HCEC 1CT (cell line): Measurements from ENCODE around the gene CDX1.

Experiments
- DNase-seq: peaks from one replicate; pipeline ENCODE4 v3.0.0-alpha.2; 2017

The CDX1 gene

DNA sequence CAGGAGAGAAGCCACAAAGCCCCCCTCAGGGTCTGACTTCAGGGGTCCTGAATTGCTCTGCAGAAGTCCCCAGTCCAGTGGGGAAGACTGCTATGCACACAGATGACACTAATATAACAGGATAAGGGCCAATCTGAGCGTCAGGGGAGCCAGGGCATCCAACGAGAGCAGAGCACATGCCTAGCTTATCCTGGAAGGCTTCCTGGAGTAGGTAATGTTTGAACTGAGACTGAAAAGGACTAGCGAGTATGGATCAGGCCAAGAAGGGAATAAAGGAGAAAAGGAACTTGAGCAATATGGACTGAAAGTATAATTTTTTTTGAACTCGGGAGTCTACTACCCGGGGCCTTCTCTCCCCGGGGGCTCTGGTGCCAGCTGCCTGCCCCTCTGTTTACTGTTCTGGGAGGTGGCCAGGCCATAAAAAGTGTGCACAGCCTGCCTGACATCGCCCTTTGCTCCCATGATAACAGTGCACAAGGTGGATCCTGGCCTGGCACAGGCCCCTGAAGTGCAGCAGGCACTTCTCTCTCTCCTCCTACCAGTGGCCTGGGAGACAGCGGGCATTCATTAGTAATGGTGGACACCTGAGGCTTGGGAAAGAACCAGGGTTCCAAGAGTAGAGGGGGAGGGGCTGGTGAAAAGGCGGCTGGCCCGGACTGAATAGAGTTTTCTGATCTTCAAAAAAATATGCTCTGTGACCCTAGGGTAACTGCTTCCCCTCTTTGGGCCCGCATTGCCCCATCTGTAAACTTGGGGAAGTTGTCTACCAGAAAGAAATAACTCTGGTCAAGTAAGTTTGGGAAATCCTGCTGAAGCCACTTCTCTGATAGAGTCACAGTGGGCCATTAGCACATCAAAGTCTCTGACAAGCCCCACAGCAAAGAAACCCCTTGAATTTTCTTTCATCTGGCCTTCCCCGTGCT is 18.7 kb downstream of the CDX1 start:
- no peak for DNase-seq

DNA sequence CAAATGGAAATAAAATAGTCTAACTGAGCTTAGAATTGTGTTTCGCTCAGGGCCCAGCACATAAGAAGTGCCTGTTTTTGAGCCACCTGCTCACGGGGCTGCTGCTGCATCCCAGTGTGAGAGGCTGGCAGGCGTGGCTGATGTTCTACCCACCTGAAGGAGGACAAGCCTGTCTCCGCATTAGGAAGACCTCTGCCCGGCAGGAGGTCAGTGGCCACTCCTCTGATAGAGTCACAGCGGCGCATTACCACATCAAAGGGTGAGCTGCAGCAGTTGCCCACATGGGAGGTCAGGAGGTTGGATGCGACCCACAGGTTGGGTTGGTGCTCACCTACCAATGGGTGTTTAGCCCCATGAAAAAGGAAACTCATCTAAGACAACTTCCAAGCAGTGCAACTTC is 19.6 kb downstream of the CDX1 start:
- DNase-seq = no peak

DNA sequence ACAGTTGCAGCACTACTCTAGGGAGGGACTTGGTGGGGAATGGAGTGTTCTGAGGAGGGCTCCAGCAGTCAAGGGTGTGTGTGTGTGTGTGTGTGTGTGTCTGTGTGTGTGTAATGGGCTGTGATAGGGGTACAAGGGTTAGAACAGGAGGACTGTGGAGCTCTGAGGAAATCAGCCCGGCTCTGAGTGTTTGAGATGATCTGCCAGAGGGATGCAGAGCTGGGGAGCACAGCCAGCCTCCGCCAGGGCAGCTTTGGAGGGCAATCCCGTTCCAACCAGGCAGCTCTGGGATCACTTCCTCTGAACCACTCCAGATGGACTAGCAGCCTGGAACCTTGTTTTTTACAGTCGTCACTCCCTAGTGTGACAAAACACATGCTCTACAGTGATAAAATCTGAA is 20.3 kb downstream of the CDX1 start:
- DNase-seq = no peak

DNA sequence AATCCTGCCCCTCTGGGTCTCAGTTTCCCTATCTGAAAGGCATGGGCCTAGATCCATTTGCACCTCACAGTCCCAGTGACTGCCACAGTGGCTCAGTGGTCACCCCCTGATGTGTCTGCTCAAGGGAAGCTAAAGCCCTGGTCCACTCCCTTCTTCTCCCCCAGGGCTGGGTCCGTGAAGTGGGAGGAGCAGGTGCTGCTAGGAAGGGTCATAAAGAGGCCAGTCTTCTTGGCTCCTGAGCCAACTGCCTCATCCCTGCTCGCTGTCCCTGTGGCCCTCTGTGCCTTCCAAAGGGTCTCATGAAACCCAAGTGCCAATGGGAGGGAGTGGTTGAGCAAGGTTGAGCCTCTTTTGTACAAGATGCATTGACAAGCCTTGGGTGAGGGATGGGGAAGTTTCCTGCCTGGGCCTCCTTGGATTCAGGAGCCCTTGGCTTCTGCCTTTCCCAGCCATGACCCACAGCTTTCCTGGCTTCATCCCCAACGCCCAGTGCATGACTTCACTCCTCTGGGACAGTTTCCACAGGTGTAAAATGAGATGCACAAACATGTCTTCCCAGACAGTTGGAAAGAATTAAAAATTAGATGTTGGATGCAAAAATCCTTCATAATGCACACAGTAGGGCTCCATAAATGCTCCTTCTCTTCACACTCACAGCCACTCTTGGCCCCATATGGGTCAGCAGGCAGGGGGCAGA is 21.7 kb downstream of the CDX1 start:
- no peak for DNase-seq

DNA sequence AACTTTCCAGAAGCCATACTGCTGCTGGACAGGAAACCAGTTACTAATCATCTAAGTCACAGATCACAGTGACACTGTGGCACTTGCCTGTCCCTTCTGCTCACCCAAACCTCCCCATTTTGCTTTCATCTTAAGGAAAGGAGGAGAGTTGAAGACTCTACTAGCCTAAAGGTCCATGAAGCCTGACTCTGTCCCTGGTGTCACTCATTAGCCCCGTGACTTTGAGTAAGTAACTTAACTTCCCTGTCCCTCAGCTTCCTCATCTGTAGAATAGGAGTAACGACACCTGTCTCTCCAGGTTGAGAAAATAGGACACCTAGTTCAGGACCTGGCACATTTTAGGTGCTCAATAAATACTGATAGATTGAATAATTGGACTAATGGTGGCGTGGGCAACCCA is 22.7 kb downstream of the CDX1 start:
- DNase-seq = no peak

DNA sequence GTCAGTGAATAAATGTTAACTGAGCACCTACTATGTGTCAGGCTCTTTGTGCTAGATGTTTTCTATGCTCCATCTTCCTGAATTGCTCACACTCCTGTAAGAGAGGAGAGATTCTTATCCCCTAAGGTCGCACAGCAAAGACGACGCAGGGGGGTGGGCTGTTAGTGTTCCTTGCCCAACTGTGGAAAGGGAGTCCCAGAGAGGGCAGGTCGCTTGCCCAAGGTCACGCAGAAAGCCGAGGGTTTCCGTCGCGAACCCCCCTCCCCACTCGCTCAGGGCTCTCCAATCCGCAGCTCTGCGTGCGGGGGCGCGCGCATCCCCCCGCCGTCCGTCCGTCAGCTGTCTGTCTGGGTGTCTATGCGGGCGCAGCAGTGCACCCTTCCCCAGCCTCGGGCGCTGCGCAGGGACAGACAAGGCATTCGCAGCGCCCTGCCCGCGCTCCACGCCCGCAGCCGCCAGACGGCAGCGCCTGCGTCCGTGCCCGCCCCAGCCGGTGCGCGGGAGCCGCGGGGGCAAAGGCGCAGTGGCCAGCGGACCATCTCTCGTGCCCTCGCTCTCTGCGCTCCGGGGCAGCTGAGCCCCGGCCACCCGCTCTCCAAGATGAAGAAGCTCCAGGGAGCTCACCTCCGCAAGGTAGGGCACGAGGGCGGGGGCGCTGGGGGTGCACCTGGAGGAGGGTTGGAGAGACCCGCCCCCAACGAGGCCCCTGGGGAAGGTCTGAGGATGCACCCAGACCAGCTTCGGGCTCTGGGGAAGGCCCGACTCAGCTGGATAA is 23.3 kb downstream of the CDX1 start, which contains the start of gene SLC6A7:
TSS of gene SLC6A7 (plus strand) at position 335 of the 775 bp plus-strand sequence. CDS start at position 601, 266 bp downstream.
- no peak for DNase-seq

DNA sequence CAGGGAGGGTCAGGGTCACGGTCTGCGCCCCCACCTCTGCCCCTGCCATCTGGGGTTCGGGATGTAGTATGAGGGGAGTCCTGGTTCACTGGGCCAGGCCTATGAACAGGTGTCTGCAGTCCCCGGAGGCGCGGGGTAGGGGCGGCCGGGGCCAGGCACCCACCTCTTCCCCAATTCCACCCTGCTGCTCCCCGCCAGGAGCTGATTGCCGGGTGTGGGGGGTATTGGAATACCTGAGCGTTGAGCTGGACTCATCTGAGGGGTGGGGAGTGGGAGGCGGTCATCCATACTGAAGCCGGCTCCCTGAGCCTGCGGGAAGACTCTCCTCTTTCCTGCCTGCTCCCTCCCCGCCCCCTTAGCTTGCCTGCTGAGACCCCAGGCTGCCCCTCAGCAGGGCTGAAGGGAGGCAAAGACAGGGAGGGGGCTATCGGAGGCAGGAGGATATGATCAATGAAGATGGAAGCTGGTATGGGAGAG is 24.0 kb downstream of the CDX1 start:
- DNase-seq = no peak

DNA sequence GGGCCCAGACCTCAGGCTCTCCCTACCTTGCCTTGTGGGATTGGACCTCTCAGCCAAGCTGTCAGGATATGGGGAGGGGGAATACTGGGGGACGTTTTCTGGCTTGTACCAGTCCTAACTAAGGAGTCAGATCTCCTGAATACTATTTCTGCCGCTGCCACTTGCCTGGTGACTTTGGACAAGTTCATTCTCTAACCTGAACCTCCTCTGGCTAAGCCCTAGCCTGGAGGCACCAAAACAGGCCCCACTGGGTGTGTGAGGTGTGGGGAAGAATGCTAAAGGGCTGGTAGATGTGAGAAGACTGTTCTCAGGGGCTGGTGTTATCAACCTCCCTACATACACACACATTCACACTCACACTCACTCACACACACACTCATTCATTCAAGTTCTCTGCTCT is 24.4 kb downstream of the CDX1 start:
- DNase-seq = no peak

DNA sequence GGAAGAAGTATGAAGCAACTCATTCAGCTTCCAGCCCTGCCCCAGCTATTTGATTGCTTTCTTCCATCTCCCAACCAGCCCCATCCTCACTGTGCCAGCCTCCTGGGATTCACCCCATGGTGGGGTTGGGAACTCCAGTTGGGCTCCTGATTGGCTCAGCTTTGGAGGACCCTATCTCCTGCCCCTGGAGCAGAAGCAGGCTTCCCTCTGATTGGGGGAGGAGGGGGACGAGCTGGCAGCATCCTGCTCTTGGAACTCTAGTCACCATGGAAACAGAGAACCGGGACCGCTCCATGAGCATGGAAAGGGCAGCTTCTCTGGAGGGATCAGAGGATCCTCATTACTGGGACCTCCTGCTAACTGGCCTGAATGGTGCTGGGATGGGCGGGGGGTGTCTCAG is 25.9 kb downstream of the CDX1 start:
- DNase-seq = no peak

DNA sequence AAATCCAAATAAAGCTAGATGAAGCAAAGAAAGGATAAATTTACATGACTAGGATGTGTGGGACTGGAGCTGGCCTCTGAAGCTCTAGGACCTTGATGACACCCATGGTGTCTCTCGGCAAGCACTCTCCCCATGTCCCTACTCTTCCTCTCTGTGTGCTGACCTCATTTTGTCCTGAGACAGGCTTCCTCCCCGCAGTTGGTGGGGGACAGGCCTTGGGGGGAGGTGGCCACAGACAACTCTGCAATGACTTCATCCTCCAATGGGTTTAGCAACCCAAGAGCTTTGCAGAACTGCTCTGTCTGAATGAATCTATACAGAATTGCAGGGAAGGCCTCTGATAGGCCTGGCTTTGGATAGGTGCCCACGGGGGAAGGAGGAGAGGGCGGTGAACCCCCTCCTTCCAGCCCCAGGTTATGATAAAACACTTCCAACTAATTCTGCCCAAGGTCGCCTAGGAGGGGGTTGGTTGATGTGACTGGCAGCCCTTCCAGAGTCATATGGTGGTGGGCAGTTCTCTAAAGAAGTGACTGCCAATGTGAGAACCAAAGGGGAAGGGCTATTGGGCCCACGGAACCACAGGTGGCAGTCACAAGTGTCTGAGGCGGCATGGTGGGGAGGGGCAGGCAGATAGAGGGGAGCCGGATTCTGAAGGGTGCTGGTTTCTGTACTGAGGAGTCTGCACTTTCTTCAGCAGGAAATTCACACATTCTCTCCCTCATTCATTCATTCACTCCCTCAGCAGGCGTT is 29.3 kb downstream of the CDX1 start:
- no peak for DNase-seq

DNA sequence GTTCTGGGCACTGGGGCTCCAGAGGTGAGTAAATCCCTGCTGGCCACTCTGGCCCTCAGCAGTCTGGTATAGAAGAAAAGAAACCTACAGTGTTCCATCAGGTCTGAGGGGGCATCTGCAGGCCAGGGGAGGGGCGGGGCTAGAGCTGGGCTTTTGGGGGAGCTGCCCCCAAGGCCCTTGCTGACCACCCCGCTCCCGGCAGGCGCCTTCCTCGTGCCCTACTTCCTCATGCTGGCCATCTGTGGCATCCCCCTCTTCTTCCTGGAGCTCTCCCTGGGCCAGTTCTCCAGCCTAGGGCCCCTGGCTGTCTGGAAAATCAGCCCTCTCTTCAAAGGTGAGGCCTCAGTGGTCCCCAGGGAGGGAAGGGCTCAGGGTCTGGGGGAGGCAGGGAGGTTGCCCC is 29.9 kb downstream of the CDX1 start:
- no peak for DNase-seq

DNA sequence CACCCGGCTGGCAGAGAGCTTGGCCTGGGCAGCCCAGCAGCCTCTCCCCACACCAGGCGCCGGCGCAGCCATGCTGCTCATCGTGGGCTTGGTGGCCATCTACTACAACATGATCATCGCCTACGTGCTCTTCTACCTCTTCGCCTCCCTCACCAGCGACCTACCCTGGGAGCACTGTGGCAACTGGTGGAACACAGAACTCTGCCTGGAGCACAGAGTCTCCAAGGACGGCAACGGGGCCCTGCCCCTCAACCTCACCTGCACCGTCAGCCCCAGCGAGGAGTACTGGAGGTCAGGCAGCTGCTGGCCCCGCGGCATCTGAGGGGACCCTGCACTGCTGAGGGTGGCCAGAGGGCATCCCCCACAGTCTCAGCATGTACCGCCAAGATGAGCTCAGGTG is 30.4 kb downstream of the CDX1 start:
- no peak for DNase-seq

DNA sequence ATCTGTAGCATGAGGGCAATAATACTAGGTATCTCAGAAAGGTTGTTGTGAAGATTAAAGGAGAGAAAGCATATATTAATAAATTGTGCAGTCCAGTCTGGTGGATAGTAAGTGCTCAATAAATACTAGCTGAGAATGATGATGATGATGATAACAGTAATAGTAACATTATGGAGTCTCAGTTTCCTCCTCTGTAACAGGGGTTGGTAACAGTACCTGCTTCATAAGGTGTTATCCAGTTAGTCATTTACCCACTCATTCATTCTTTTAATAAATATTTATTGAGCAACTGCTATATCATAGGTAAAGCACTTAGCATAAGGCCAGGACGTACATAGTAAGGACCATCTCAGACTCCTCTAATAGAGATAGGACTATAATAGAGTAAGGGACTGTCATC is 30.9 kb downstream of the CDX1 start:
- no peak for DNase-seq

DNA sequence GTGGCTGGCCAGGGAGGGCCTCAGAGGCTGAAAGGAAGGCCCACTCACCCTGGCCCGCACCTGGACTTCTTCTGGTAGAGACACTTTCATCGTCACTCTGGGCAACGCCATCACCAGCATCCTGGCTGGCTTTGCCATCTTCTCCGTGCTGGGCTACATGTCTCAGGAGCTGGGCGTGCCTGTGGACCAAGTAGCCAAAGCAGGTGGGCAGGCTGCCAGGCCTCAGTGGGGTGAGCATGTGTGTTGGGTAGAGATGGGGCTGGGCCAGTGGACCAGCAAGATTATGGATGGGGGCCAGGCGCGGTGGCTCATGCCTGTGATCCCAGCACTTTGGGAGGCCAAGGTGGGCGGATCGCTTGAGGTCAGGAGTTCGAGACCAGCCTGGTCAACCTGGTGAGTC is 35.9 kb downstream of the CDX1 start:
- DNase-seq = no peak

DNA sequence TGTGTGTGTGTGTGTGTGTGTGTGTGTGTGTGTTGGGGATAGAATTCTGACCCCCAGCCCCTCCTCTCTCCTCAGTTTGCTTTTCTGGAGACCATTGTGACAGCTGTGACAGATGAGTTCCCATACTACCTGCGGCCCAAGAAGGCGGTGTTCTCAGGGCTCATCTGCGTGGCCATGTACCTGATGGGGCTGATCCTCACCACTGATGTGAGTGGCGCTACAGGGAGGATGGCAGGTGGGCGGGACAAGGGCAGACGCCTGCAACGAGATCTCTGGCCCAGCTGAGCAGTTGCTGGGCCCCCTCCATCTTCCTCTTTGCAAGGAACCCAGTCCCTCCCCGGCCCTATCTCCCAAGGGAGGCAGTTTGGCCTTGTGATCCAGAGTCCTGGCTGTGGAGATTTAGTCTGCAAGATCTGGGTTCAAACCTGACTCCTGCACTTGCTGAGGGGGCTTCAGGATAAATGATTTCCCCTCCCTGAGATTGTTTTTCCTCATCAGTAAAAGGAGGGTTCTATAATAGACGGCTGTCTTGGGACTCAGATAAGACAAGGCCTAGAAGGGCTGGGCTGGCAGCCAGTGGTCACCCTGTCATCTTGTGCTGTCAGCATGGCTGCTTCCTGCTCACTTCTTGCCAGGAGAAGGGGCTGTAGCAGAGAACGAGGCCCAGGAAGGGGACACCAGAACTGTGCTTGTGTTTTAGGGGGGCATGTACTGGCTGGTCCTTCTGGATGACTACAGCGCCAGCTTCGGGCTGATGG is 37.4 kb downstream of the CDX1 start:
- DNase-seq = no peak

DNA sequence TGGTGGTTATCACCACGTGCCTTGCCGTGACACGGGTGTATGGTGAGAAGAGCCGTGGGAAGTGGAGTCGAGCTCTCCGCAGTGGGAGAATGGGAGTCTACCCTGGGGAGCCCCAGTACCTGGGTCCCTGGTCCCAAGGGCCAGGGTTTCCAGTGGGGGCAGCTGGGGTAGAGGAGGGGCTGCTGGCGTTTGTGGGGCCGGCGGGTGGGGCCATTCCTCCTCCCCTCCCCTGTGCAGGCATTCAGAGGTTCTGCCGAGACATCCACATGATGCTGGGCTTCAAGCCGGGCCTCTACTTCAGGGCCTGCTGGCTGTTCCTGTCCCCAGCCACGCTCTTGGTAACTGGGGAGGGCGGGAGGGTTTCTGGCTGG is 38.0 kb downstream of the CDX1 start:
- no peak for DNase-seq

DNA sequence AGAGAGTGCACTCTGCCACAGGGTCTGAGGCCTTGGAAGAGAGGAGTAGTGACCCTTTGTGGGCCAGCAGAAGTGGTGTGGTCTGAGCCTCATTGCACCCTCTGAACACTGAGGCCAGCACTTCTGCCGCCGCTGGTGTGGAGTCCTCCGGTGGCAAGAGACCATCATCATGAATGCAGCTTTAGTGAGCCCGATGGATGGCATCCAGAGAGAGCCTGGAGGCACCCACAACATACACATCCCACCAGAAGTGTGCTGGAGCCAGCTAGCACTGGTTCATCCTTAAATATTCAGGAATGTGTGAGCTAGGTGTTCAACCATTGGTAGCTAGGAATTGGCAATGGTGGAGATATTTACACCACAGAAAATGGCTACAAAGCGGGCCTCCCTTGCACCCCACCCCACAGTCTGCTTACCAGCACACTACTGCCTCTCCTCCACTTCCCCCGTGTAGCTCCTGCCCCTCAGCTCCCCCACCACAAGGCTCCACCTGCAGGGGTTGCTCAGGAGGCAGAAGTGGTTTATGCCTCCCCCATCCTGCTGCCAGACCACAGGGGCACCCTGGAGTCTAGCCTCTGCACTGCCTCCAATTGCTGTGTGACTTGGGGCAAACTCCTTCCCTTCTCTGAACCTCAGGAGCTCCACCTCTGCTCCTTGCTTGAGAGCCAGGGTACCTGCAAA is 39.7 kb downstream of the CDX1 start:
- no peak for DNase-seq

DNA sequence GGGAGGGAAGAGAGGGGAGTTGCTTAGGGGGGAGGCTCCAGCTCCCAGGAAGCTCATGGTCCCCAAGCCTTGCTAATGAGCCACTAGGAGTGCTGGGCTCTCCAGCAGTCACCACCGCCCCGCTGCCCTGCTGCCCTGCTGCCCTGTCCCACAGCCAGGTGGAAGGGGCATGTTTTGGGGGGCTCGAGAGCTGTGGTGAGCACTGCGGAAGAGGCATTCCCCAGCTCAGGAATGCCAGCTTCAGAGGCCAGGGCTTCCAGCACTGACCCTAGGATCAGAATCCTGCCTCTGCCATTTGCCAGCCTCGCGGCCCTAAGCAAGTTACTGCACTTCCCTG is 40.2 kb downstream of the CDX1 start:
- no peak for DNase-seq

DNA sequence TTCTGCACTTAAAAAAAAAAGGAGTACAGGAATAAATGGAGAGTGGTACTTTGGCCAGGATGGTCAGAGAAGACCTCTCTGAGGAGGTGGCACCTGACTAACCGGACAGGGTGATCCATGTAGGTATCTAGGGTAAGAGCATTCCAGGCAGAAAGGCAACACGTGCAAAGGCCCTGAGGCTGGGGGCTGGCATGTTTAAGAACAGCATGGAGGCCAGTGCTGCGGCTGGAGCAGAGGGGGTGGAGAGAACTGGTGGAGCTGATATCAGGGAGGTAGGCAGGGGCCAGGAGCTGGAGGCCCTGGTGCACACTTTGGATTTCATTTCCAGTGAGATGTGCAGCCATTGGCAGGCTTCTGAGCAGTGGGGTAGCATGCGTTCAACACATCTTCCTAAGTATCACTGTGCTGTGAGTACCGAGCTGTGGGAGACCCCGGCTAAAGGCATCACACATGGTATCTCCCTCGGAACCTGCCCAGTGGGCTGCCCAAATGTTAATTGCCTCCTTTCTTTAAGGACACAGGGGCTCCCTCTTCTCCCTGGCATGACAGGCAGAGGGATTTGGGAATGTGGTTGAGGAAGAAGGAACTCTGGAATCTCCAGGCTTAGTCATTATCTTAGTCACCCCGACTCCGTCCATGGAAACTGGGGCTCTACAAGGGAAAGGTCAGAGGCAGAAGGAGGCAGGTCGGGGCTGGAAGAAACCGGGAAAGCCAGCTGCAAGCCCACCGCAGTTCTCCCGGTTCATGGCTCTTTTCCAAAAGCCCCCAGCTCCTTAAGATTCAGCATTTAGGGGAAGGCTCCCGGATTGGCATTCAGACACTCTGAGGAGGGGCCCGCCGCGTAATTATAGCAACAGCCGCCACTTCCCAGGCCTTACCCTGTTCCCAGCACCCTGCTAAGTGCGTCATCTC is 41.9 kb downstream of the CDX1 start:
- peak; percentile 90 for DNase-seq

DNA sequence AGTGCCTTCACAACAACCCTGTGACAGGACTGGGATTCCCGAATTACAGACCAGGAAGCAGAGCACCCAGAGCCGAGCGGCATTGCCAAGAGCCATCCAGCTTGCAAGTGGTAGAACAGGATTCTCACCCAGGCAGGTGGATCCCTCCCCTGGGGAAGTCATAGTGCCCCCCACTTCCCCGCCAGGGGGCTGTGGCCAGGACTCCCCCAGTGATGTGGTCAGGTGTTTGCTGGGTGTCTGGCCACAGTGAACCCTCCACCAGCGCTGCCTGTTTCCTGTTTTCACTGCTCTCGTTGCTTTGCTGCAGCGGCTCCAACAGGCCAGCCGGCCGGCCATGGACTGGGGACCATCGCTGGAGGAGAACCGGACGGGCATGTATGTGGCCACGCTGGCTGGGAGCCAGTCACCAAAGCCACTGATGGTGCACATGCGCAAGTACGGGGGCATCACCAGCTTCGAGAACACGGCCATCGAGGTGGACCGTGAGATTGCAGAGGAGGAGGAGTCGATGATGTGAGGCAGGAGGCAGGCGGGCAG is 42.6 kb downstream of the CDX1 start:
- DNase-seq = peak; percentile 72
